ENCODE measurements around the gene IQSEC3.

Gene IQSEC3

DNA sequence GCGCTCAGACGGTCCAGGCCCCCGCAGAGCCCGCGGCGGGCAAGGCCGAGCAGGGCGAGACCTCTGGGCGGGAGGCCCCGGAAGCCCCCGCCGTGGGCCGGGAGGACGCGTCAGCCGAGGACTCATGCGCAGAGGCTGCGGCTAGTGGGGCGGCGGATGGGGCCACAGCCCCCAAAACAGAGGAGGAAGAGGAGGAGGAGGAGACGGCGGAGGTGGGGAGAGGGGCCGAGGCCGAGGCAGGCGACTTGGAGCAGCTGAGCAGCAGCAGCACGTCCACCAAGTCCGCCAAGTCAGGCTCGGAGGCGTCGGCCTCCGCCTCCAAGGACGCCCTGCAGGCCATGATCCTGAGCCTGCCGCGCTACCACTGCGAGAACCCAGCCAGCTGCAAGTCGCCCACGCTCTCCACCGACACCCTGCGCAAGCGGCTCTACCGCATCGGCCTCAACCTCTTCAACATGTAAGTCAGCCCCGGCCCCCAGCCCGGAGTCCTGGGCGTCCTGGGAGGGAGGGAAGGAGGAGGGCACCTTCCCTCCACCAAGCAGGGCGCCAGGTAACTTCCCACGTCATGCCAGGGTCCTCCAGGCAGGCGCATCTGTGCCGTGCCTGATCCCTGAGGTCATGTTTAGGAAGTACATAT is 72.4 kb downstream of the IQSEC3 start:
- no peak for DNase-seq (ENCODE audit: low read depth)

DNA sequence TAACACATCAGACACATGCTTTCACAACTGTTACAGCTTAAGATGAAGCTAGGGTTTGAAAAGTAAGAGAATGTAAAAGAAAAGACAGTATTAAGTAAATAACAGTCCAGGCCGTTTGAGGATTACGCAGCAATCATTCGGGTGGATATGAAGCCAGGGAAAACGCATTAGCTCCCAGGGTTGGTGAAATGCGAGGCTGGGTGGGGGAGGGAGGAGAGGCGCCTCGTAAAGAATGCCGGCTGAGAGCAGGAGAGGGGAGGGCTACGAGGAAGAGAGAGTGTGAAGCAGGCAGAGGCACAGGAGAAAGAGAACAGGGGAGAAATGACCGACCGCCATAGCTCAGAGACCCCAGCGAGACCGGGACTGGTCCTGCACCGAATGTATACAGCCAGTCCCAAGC is 73.0 kb downstream of the IQSEC3 start:
- DNase-seq (ENCODE audit: low read depth) = no peak

DNA sequence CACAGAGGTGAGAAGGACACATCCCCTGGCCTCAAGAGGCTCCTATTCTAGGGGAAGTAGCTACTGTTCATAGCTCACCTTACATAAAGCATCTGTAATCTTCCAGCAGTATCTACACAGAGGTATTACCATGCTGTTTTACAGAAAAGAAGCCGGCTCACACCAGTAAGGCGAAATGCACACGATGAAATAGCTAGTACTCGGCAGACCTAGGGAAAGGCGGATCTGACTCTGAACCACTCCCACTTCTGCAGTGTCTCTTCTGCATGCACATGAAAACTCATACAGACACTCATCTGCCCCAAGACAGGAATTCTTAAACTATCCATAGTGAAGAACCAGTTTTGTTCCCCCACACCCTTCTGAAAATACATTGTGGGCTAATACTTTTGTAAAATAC is 73.6 kb downstream of the IQSEC3 start:
- no peak for DNase-seq (ENCODE audit: low read depth)

DNA sequence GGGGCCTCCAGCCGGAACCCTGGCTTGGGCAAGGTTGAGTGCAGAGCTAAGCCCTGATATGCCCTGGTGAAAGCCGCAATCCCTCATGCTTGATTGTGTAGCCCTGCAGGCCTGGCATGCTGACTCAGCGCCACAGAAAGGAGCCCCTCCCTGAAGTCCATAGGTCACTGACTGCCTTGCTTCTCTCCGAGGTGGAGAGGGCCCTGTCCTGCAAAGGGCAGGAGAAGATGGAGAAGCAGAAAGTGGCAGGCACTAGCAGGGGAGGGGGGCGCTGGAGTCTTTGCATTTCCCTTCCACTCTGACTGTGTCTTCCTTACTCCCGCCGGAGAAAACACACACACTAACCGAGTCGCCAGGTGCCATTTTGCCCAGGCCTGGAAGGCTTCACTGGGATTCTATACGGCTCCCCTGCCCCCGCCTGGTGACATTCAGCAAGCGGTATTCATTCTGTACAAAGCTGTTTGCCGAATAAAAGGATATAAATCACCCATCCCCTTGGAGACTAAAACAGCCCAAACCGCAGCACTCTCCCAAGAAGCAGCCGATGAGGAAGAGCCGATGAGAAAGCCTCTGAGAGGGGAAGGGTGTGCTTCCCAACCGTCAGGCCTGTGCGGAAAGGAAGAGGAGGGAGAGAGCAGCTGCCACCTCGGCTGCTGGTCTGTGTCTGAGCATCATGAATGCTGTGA is 77.5 kb downstream of the IQSEC3 start:
- no peak for DNase-seq (ENCODE audit: low read depth)

DNA sequence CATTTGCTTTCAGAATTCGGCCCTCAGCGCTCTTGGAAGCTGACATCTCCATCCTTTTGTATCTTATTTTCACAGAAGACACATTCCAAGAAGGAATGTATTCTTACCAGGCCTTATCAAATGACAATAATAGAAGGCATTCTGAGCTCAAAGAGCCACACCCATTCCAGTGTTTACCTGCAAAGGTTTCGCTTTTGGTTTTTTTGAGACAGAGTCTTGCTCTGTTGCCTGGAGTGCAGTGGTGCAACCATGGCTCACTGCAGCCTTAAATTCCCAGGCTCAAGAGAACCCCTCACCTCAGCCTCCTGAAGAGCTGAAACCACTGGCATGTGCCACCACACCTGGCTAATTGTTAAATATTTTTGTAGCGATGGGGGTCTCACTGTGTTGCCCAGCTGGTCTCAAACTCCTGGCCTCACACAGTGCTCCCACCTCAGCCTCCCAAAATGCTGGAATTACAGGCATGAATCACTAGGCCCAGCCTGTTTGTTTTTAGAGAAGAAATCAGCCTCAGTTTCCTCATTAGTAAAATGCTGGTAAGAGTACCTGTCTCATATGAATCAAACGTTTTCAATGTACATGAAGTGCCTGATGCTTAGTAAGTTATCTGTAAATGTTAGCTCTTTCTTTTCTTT is 78.2 kb downstream of the IQSEC3 start:
- DNase-seq (ENCODE audit: low read depth) = no peak

DNA sequence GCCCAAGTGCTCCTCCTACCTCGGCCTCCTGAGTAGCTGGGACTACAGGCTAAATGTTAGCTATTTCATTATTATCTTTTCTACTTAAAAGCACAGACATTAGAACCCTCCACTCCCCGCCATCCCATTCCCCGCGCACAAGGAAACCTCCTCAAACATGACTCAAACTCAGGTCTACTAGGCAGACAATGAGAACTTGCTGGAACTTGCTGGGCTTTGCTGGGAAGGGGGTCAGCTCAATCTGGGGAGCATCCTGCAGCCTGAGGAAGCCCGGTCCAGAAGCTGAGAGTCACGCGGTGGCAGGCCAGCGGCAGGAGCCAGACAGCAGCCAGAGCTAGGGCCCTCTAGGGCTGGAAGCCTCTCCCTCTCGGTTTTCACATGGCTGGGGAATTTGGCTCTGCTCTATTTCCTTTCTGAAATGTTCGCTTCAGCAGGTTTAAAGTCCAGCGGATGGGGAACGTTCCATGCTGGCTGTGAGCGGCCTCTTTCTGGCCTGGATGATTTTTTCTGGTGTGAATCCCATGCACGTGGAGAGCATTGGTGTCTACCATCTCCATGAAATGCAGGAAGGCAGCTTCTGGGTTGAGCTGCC is 78.9 kb downstream of the IQSEC3 start:
- no peak for DNase-seq (ENCODE audit: low read depth)

DNA sequence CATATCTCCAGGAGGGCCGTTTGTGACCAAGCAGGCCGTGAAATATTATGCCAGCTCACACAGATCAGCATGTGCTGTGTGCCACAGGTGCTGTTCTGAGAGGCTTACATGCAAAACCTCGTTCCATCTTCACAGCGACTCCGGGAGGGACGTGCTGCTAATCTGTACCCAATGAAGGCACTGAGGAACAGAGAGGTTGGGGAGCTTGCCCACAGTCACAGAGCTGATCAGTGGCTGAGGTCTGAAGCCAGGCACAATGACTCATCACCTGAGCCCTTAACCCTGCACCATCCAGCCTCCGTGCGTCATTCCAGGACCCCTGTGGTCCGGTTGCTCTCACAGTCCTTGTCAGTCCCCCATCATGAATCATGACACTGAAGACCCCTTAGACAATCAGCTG is 80.7 kb downstream of the IQSEC3 start:
- DNase-seq (ENCODE audit: low read depth) = no peak

DNA sequence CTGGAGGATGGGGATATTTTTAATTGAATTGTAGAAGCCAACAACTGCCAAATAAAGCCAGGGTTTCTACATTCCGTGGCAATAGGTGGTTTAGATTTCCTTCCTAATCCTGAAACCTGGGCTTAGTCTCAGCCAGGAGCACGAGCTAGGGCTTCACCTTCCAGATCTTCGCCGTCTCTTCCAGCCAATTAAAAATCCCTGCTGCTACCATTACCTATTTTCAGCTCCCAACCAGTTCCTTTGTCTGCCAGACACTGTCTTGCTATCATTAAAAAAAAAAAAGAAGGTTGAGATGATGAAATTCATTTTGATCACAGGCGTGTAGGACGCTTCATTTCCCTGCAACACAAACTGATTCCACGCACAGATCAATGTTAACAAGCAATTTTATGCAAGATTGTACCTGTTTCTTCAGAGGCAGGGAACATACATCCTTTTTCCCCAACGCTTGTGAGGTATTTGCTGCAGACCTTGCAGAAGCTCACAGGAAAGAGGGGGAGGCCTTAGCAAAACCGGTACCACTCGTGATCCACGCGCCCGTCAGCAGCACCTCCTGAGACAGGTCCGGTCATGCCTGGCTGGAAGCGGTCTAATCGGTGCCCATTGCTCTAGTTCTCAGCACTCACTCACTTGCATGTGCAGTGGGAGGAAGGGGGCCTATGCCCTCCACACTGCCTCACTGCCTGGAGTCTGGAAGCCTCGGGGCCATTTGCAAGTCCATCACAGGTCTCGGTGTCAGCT is 82.3 kb downstream of the IQSEC3 start:
- DNase-seq (ENCODE audit: low read depth) = no peak

DNA sequence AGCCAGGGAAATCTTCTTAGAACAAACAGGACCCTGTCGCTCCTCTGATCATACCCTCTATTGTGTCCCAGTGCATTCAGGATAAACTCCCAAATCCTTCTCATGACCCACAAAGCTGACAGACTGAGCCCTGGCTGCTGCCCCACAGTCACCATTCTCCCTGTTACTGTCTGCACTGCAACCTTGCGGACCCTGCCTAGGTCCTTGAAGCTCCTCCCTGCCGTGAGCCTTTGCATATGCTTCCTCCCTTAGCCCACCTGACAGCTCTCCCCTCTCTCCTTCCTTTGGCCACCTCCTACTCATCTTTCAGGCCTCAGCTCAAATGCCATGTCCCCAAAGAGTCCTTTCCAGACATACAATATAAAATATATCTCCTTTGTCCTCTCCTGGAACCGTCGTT is 85.0 kb downstream of the IQSEC3 start:
- no peak for DNase-seq (ENCODE audit: low read depth)

DNA sequence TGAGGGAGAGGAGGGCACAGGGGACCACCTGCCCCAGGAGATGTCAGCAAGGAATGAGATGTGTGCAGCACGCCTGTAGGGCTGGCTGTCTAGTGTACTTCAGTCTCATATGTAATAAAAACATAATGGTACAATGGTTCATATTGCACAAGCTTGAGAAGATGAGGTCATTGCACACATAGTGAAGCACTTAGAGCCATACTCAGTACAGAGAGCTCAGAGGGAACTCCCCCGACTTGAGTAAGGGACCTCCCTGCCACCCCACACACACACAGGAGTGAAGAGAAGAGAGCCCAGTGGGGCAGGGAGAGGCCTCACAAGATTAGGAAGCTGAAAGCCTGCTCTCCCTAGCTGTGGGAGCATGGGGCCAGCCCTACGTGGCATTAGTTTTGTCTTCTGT is 85.9 kb downstream of the IQSEC3 start:
- DNase-seq (ENCODE audit: low read depth) = no peak

DNA sequence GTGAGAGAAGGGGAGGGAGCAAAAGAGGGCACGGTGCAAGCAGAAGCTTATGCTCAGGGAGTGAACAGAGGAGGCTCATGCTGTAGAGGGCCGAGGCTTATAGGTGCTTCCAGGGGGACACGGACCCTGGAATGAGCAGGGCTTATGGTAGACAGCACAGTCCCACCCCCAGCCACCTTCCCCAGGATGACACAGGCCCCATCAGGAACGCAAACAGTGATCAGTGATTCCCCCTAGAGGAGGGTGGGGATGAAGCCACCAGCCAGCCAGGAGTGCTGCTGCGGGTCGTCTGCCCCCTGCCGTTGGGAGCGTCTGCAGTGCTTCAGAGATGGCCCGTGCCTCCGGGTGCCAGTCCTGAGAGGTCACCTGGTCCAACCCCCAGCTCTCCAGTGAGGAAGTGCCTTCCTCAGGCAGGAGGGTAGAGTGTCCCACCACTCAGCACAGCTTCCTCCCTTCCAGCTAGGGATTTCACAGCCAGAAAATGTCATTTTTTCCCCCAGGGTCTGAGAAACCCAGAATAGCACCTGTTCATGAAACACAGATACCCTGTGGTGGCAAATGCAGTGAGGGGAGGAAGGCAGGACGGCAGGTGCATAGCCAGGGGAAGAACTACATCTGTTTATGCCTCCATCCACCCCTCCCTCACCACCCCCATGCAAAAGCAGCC is 86.6 kb downstream of the IQSEC3 start:
- no peak for DNase-seq (ENCODE audit: low read depth)

DNA sequence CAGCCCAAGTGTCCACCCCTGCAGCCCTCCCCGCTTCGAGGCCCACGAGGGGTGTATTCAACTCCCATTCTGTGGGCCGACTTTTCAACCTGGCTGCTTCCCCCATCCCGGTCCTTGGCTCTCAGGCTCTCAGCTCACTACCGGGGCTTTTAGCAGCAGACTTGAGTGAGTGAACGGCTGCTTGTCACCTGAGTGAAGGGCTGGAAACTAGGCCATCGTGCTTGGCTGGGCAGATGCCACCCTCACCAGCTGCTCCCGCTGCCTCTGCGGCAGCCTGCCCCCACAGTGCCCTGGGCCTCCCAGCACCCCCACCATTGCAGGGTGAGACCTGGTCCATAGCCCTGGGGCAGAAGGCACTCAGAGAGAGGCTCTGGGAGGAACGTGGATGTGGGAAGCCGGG is 87.5 kb downstream of the IQSEC3 start:
- no peak for DNase-seq (ENCODE audit: low read depth)

DNA sequence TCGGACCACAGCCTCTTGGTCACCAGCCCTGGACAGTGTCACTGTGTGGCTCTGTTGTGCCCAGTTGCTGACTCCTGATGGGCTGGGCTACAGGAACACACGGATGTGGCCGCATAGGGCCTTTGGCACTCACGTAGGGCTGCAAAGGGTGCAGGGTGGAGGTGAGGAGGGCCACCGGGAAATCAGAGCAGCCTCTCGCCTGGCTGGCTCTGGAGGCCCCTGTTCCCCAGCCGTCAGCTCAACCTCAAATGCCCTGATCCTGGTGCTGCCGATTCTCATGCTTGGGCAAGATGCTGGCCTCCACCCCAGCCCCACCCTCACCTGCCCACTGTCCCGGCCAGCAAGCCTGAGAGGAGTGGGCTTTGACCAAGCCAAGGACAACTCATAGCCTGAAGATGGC is 88.4 kb downstream of the IQSEC3 start:
- DNase-seq (ENCODE audit: low read depth) = no peak

DNA sequence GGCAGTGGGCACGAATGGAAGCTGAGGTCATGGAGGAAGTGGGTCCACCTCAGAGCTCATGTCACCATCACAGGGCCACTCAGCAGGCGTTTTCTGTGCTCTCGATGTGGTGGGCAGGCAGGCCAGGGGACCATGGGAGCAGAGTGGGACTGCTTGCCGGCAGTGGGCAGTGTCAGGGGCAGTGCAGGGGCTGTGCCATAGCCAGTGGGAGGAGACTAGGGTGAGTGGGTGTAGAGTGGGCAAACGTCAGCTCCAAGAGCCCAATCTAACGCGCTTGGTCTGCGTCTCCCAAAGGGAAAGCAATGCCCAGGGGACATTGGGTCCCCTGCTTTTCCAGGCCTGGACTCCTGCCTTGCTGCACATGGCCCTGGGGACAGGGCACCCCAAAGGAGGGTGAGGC is 89.1 kb downstream of the IQSEC3 start:
- DNase-seq (ENCODE audit: low read depth) = no peak

DNA sequence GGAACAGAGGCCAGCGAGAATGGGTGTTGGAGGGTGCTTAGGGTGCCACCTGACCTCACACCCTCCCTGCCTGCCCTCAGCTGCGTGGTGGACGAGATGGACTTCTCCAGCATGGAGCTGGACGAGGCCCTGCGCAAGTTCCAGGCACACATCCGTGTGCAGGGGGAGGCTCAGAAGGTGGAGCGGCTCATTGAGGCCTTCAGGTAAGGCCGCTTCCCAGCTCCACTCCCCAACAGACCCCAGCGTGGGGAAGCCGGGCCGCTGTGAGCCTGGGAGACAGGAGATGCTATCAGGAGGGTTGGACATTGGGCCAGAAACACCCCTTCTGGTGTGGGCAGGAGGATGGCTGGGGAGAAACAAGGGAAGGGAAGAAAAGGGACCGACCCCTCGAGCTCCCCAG is 90.4 kb downstream of the IQSEC3 start:
- no peak for DNase-seq (ENCODE audit: low read depth)

DNA sequence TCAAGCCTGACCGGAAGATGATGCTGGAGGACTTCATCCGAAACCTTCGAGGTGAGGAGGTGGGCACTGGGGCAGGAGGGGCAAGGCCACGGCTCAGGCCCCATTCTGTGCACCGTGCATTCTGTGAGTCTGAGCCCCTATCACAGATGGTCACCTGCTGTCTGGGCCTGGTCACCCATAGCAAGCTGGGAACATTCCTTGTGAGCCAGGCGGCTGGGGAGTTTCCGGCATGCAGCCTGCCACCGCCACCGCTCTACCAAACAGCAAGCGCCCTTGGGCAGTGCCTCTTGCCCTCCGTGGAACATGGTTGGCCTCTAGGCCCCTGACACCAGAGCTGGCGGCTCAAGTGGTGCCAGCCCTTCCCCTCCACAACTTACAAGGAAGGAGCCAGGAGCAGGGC is 91.1 kb downstream of the IQSEC3 start:
- DNase-seq (ENCODE audit: low read depth) = no peak

DNA sequence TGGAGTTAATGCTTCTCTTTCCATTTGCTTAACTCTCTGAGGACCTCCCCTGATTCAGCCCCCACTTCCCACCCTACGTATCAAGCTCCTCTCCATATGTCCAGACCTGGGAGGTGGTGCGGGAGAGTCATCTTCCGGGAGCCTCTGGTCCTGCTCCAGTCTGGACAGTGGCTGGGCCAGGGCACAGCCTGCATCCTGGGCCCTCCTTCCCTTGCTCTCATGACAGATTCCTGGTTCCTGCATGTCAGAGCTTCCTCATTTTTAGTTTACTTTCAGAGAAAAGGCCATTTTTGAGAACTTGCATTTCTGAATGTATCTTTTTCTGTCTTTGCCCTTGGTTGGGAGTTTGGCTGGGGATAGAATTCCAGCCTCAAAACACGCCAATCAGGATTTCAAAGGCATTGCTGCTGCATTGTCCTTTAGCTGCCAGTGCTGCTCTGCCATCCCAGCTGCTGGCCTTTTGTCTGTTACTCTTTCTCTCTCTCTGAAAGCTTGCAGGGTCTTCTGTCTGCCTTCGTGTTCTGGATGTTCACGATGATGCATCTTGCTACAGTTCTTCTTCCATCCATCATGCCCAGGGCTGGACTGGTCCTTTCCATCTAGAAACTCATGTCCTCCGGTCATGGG is 92.7 kb downstream of the IQSEC3 start:
- DNase-seq (ENCODE audit: low read depth) = no peak

DNA sequence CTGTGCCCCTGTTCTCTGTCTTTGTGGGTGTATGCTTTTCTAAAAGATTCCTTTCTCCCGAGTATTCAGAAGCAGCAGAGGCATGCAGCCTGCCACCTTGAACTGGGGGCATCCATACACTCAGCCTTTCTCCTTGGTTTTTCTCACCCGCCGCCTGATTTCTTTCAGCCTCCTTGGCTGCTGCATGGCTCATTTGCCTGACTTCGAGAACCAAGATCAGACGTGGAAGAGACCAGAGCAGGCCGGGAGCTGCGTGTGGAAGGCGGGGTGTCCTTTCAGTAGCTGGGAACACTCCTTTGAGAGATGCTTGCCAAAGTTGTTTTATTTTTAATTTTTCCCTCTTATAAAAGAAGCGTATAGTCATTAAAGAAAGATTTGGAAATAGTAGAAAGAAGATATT is 94.3 kb downstream of the IQSEC3 start:
- no peak for DNase-seq (ENCODE audit: low read depth)

DNA sequence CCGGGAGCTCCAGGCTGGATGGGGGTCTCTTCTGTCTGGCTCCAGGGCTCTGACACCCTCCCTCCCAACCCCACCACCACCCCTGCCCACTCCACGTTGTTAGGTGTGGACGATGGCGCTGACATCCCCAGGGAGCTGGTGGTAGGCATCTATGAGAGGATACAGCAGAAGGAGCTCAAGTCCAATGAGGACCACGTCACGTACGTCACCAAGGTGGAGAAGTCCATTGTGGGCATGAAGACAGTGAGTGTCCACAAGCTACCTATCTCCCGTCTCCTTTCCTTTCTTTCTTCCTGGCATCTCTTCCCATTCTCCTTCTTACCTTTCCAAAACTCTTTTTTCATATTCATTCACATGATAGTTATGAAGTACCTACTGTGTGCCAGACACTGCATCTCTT is 95.3 kb downstream of the IQSEC3 start:
- DNase-seq (ENCODE audit: low read depth) = no peak

DNA sequence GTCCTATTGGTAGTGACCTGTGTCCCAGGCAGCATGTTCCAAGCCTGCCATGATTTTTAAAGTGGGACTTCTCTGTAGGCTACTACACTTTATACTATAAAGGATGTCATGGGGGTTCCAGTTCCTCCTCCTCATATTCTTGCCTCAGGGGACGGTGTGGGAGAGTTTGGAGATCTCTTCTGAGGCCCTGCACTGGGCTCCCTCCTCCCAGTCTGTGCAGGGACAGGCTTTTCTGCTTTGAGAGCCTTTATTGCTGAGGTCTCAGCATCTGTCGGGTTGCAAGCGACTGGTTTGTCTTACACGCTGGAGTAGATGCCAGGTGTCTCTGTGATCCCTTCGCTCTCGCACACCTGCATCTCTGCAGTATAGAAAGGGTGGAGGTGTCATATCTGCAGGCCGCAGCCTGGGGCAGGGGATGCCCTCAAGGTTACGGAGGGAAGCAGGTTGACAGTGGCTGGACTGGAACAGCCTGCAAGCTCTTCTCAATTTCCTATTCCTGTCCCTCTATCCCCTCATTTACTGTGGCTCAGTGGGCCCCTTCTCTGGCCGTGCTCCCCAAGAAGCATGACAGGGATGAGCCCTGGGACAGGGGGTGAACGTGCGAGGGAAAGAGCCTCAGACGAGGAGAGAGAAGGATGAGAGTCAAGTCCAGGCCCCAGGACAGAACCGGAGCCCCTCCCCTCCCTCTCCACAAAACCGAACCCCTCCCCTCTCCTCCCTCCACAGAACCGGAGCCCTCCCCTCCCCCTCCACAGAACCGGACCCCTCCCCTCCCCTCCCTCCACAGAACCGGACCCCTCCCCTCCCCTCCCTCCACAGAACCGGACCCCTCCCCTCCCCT is 96.1 kb downstream of the IQSEC3 start:
- DNase-seq (ENCODE audit: low read depth) = no peak
